ENCODE measurements around the gene HNF1A.
A peak's percentile ranks its signal among the peaks of the same experiment; 100 is the strongest.
"Not testable (repeated sequence)": the region's sequence is repeated elsewhere in the genome, so short reads cannot be mapped to it uniquely, and the experiment has no call there.

HNF1A gene, protein sequence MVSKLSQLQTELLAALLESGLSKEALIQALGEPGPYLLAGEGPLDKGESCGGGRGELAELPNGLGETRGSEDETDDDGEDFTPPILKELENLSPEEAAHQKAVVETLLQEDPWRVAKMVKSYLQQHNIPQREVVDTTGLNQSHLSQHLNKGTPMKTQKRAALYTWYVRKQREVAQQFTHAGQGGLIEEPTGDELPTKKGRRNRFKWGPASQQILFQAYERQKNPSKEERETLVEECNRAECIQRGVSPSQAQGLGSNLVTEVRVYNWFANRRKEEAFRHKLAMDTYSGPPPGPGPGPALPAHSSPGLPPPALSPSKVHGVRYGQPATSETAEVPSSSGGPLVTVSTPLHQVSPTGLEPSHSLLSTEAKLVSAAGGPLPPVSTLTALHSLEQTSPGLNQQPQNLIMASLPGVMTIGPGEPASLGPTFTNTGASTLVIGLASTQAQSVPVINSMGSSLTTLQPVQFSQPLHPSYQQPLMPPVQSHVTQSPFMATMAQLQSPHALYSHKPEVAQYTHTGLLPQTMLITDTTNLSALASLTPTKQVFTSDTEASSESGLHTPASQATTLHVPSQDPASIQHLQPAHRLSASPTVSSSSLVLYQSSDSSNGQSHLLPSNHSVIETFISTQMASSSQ

DNA sequence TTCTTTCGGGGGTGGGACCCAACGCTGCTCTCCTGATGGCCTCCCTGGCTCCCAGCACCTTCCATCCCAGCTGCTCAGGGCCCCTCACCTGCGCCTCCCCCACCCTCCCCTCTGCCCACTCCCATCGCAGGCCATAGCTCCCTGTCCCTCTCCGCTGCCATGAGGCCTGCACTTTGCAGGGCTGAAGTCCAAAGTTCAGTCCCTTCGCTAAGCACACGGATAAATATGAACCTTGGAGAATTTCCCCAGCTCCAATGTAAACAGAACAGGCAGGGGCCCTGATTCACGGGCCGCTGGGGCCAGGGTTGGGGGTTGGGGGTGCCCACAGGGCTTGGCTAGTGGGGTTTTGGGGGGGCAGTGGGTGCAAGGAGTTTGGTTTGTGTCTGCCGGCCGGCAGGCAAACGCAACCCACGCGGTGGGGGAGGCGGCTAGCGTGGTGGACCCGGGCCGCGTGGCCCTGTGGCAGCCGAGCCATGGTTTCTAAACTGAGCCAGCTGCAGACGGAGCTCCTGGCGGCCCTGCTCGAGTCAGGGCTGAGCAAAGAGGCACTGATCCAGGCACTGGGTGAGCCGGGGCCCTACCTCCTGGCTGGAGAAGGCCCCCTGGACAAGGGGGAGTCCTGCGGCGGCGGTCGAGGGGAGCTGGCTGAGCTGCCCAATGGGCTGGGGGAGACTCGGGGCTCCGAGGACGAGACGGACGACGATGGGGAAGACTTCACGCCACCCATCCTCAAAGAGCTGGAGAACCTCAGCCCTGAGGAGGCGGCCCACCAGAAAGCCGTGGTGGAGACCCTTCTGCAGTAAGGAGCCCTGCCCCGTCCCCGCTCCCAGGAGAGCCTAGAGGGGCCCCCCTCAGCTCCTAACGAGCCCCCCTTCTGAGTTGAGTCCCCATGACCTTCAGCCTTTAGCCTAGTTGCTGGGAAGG is at the start of gene HNF1A:
Gene HNF1A (plus strand): TSS at position 248 of the 924 bp plus-strand sequence. CDS start 226 bp downstream, at position 474.
- no peak for DNase-seq (ENCODE audit: low spot score)

DNA sequence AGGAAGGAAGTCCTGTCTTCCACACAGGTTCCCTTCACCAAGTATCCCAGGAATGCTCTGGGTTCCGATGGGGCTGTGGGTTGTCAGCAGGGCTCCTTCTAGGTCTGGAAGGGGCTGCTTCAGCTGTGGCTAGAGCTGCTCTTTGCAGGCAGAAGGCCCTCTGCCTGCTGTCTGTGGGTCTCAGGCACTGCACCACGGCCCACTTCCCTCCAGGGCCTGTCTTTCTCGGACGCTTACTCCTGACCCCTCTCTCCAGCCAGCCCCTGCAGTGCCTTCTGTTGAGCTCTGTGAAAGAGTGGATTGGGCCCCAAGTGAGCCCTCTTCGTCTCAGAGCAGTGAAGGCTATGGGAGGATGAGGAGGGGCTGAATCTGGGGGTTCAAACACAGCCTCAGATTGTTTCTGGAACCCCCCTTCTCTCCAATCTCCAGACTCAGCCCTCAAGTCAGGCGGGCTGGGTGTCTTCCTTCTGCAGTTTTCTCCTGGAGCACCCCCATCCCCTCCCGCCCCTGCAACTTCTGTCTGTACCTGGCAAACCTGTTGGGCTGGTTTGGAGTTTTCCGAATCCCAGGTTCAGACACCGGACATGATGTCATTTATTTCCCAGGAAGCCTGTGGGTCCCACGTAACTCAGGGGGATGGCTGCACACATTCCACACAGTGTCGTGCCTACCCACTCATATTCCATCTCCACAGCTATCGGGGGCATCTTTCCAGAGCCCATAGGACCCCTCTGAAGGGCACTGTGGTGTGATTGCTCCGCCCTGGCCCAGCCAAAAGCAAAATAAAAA is 49.3 kb upstream of the HNF1A start:
- DNase-seq (ENCODE audit: low spot score) = no peak

DNA sequence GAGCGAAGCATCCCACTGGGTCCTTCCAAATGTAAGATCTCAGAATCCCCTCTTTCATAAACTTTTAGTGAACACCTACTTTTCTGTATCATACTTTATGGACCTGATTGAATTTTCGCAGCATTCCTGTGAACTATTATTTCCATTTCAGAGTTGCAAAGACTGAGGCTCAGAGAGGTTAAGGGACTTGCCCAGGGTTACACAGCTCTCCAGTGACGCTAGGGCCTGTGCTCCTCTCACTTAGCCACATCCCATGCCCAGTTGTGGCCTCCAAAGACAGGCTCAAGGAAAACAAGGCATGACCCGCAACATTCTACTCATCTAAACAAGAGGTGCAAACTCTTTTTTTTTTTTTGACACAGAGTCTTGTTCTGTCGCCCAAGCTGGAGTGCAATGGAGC is 48.3 kb upstream of the HNF1A start:
- DNase-seq (ENCODE audit: low spot score) = no peak

DNA sequence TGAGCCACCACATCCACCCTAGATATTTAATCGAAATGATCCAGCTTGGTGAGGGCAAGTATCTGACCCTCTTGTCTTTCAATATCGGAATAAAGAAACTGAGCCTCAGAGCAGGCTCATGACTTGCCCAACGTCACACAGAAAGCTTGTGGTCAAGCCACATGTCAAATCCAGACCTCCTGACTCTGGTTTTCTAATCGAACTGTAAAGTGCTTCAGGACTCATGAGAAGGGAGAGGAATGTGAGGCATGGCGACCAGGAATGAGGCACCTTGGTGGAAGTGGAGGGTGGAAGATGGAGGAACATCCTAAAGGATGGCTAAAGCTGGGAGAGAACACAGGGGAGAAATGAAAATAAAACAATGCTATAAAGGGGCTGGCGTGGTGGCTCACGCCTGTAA is 46.3 kb upstream of the HNF1A start:
- no peak for DNase-seq (ENCODE audit: low spot score)

DNA sequence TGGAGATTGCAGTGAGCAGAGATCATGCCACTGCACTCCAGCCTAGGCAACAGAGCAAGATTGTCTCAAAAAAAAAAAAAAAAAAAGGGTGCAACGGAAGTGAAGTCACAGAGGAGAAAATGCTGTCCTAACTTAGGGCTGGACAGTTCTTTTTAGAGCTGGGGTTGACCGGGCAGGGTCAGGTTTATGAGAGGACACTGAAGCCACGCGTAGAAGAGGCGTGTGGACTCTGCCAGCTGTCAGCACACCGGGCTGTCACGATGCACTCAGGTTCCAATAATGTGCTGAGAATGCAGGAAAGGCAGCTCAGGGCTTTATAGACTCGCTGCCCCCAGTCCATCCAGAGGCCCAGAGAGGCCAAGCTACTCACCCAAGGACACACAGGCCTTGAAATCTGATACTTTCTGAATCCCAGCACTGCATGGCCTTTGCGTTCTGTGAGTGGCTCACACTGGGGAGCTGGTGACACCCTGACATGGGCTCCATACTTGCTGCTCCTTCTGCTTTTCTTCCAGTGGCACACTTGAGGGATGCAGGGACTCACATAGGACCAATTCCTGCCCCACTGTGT is 45.3 kb upstream of the HNF1A start:
- DNase-seq (ENCODE audit: low spot score) = no peak

DNA sequence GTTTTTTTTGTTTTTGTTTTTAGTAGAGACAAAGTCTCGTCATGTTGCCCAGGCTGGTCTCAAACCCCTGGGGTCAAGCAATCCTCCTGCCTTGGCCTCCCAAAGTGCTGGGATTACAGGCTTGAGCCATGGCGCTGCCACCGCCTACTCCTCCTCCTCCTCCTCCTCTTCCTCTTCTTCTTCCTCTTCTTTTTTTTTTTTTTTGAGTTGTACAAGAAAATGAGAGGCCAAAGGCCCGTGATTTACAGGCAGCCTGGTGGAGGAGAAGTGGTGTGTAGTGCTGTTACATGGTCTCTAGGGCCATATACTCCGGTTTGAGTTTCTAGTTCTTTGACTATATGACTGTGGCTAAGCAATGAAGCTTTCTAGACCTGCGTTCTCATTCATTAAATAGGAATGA is 44.6 kb upstream of the HNF1A start:
- DNase-seq (ENCODE audit: low spot score) = no peak

DNA sequence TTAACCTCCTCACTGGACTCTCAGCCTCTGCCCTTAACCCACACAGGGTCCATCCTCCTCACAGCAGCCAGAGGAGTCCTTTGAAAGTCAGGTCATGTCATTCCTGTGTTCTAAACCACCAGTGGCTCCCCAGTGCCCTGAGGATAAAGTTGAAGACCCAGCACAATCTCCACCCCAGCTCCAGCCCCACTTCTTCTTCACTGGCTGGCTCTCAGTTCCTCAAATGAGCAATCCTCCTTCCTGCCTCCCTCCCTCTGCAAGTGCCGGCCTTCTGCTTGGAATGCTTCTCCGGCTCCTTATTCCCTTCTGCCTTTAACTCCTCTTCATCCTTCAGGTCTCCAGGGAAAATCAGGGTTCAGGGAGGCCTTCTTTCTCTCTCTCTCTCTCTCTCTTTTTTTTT is 42.1 kb upstream of the HNF1A start:
- no peak for DNase-seq (ENCODE audit: low spot score)

DNA sequence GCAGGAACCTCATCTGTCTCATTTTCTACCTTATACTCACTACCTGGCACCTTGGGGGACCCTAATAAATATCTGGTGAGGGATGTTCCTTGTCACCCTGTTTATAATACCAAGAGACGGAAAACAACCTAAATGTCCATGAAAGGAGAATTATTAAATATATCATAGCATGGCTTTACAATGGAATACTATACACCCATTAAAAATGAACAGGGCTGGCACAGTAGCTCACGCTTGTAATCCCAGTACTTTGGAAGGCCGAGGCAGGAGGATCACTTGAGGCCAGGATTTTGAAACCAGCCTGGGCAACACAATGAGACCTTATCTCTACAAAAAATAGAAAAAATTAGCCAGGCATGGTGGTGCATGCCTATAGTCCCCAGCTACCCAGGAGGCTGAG is 39.8 kb upstream of the HNF1A start:
- DNase-seq (ENCODE audit: low spot score) = no peak

DNA sequence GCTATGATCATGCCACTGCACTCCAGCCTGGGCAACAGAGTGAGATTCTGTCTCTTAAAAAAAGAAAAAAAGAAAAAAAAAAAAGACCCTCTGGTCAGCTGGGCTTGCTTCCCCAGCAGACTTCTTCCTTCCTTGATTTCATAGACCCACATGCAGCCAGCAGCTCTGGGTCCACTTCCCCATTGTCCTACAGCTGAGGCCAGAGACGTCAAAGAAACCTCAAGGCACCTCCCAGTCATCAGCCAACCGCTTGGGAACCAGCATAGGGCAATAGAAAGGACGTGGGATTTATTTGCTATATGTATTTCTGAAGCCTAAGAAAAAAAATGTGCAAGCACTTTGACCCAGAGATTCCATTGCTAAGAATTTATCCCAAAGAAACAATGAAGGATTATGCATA is 38.8 kb upstream of the HNF1A start:
- no peak for DNase-seq (ENCODE audit: low spot score)

DNA sequence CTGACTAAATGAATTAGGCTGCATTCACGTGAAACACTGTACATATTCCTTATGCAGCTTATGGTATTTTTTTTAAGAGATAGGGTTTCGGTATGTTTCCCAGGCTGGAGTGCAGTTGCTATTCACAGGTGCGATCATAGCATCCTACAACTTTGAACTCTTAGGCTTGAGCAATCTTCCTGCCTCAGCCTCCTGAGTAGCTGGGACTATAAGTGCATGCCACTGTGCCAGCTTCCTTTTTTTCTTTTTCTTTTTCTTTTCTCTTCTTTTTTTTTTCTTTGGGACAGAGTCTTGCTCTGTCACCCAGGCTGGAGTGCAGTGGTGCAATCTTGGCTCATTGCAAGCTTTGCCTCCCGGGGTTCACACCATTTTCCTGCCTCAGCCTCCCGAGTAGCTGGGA is 38.3 kb upstream of the HNF1A start:
- no peak for DNase-seq (ENCODE audit: low spot score)

DNA sequence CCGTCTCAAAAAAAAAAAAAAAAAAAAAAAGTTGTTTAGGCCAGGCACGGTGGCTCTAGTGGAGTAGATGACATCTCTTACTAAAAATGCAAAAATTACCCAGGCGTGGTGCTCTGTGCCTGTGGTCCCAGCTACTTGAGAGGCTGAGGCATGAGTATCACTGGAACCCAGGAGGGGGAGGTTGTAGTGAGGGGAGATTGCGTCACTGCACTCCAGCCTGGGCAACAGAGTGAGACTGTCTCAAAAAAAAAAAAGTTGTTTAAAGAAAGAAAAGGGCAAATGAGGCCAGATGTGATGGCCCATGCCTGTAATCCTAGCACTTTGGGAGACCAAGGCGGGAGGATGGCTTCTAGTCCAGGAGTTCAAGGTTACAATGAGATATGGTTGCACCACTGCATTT is 37.5 kb upstream of the HNF1A start:
- no peak for DNase-seq (ENCODE audit: low spot score)

DNA sequence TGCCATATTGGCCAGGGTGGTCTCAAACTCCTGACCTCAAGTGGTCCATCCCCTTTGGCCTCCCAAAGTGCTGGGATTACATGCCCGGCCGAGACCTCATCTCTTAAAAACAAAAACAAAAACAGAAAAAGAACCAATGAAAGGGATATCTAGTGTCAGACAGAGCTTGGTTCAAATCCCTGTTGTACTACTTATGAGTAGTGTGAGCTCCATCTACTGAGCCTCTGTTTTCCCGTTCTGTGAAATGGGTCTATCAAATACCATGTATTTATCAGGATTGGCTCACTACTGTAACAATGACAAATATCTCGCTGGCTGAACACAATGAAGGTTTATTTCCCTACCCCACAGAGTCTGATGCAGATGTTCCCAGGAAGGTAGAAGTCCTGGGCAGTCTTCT is 36.9 kb upstream of the HNF1A start:
- no peak for DNase-seq (ENCODE audit: low spot score)

DNA sequence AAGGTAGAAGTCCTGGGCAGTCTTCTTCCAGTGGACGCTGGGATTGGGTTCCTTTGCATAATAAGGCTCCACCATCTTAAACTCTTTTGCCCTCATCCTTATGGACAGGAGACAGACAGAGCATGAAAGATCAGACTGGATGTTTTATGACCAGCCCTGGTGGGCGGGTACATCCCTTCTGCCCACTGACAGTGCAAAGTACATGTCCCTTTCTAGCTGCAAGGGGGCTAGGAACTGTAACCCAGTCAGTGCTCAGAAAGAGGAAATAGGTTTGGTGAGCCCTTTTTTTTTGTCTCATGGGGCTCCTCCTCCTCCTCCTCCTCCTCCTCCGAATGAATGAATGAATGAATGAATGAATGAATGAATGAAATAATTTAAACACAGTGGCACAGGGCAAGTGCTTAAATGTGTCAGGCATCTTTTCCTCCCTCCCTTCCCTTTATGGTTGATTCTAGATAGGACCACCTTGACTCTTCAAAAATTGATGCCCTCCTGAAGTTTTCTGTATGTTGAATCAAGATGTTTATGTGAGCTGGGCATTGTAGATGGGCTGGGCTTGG is 36.4 kb upstream of the HNF1A start:
- DNase-seq (ENCODE audit: low spot score) = no peak

DNA sequence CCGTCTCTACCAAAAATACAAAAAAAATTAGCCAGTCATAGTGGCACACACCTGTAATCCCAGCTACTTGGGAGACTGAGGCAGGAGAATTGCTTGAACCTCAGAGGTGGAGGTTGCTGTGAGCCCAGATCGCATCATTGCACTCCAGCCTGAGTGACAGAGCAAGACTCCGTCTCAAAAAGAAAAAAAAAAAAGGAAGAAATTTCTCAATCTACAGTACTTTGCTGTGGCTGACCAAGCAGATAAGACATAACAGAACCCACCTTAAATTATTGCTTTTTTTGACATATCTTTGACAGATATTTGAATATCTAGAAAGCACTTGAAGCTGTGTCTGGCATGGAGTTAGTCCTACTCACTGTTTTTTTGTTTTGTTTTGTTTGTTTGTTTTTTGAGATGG is 34.9 kb upstream of the HNF1A start:
- no peak for DNase-seq (ENCODE audit: low spot score)

DNA sequence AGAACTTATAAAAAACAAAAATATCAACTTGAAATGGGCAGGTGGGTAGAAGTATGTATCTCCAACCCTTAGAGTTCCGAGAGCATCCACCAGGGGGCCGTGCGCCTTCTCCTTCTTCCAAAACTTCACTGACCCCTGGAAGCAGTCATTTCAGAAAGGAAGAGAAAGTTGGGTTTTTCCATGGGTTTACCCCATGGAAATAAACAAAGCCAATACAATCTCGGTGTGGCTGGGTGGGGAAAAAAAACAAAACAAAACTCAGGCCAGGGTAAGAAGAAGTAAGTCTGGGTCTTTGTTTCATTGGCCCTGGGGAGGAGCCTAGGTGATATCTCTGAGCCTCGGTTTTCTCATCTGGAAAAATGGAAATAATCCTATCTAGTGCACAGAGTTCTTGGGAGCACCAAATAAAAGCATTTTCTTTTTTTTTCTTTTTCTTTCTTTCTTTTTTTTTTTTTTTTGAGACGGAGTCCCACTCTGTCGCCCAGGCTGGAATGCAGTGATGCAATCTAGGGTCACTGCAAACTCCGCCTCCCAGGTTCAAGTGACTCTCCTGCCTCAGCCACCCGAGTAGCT is 33.6 kb upstream of the HNF1A start:
- peak; percentile 46 for DNase-seq (ENCODE audit: low spot score)

DNA sequence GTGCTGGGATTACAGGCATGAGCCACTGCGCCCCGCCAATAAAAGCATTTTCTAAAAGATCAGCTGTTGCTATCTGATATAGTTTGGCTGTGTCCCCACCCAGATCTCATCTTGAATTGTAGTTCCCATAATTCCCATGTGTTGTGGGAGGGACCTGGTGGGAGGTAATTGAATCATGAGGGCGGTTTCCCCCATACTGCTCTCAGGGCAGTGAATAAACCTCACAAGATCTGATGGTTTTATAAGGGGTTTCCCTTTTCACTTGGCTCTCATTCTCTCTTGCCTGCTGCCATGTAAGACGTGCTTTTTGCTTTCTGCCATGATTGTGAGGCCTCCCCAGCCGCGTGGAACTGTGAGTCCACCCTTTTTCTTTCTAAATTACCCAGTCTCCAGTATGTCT is 32.8 kb upstream of the HNF1A start:
- DNase-seq (ENCODE audit: low spot score) = not testable (repeated sequence)

DNA sequence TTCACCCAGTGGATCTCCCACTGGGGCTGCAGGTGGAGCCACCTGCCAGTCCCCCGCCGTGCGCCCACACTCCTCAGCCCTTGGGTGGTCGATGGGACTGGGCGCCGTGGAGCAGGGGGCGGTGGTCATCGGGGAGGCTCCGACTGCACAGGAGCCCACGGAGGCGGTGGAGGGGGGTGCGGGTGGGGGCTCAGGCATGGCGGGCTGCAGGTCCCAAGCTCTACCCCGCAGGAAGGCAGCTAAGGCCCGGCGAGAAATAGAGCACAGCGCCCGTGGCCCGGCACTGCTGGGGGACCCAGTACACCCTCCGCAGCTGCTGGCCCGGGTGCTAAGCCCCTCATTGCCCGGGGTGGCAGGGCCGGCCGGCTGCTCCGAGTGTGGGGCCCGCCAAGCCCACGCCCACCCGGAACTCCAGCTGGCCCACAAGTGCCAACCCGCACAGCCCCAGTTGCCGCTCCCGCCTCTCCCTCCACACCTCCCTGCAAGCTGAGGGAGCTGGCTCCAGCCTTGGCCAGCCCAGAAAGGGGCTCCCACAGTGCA is 28.0 kb upstream of the HNF1A start:
- not testable (repeated sequence) for DNase-seq (ENCODE audit: low spot score)

DNA sequence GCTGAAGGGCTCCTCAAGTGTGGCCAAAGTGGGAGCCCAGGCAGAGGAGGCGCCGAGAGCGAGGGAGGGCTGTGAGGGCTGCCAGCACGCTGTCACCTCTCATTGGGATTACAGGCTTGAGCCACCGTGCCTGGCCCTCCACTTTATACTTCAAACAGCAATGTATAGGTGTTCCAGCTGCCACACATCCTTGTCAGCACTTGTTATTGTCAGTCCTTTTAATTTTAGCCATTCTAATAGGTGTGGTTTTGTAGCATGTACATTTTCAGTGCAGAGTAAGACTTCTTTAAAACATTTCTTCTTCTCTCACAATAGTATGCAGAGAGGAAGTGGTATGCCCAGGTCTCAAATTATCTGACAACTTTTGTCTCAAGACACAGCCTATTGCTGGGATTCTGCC is 27.5 kb upstream of the HNF1A start:
- no peak for DNase-seq (ENCODE audit: low spot score)

DNA sequence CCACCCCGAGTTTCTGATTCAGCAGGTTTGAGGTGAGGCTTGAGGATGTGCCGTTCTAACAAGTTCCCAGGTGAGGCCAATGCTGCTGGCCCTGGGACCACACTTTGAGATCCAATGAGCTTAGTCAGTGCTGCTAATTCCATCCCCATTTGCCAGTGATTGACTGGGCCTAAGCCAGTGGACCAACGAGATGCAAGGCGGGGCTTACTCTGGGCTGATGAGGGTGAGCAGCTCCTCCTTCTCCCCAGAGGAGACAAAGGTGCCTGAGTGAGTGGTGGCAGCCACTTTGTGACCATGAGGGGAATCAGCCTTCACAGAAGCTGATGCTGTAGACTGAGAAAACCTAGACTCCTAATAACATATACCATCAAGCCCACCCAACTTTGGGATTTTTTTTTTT is 23.1 kb upstream of the HNF1A start:
- DNase-seq (ENCODE audit: low spot score) = no peak

DNA sequence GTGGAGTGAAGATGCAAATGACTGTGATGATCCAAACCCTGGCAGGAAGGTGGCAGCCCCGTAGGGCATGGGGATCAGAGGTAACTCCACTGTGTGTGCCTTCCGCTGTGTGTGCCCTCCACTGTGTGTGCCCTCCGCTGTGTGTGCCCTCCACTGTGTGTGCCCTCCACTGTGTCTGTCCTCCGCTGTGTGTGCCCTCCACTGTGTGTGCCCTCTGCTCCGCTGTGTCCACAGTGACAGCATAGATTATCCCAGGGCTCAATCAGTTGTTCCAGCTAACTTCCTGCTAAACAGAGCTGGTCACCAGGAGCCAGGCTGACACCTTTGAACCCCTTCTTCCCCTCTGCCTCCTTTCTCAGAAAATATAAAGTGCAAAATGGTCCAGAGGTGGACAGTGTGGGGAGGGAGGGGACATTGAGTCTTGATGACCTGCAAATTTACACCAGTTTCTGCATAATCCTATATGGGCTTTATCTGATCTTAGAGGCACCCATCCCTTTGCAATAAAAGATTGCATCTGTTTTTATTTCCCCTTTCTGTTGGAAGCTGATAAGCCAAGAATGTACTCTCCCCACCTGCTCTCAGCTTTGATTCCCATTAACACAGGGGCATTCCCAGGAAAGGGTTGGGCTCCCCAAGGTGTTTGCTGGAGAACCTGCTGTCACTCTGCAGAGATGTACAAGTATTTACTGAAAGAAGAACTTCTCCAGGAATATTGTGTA is 21.6 kb upstream of the HNF1A start:
- no peak for DNase-seq (ENCODE audit: low spot score)

Measured in hematopoietic multipotent progenitor cell treated with erythropoietin and hydrocortisone succinate and interleukin-3 and kit ligand, for 15 days (in vitro differentiated cells).